HEK293 (cell line): Measurements from ENCODE around the gene DEUP1.
"Not testable (repeated sequence)": the region's sequence is repeated elsewhere in the genome, so short reads cannot be mapped to it uniquely, and the experiment has no call there.

Experiments used
- CTCF ChIA-PET: fragments of 350-600 bp; formaldehyde crosslinking; extraction: SDS; loops from one replicate; lab custom pipeline; 2021; ENCODE audit warnings: antibody characterized with exemption; lab: Yijun Ruan, JAX
- POLR2A ChIA-PET: fragments of 300-600 bp; formaldehyde crosslinking; extraction: SDS; loops from one replicate; lab custom pipeline; 2020; ENCODE audit warnings: antibody characterized with exemption, inconsistent platforms; lab: Yijun Ruan, JAX
- H3K27ac ChIP-seq: fragments of 200-500 bp; sonication (Bioruptor generic); 2 replicates; pipeline ENCODE4 v1.5.1; 2014; ENCODE audit warnings: low read depth, low read length, control low read depth, inconsistent platforms; ENCODE audit errors: extremely low read depth
- H3K36me3 ChIP-seq, 2 experiments: fragments of 200-500 bp in 1 of 2; sonication (Bioruptor generic) in 1 of 2; 1 replicate in 1 of 2; 2 replicates in 1 of 2; pipeline ENCODE4 v1.5.1; 2014 to 2017; ENCODE audit warnings: inconsistent platforms in 2 of 2, low read length in 2 of 2; ENCODE audit not compliant: control insufficient read depth in 2 of 2, insufficient read depth in 1 of 2
- H3K4me1 ChIP-seq: fragments of 200-500 bp; sonication (Bioruptor generic); 2 replicates; pipeline ENCODE4 v1.5.1; 2014; ENCODE audit warnings: mild to moderate bottlenecking, low read length, inconsistent platforms; ENCODE audit not compliant: control insufficient read depth, insufficient read depth
- H3K4me3 ChIP-seq: 2 replicates; pipeline ENCODE4 v1.5.1; 2011; ENCODE audit warnings: low read depth, mild to moderate bottlenecking, control low read depth, low read length, moderate library complexity
- H3K9me3 ChIP-seq: fragments of 200-500 bp; sonication (Bioruptor generic); 2 replicates; pipeline ENCODE4 v1.5.1; 2014; ENCODE audit warnings: low read depth, low read length, inconsistent platforms; ENCODE audit not compliant: control insufficient read depth, insufficient read depth
- KLF16 ChIP-seq: fragments of 450-650 bp; formaldehyde crosslinking; IDR thresholded peaks from 2 replicates; pipeline ENCODE4 v1.5.1; 2017; ENCODE audit warnings: missing biosample characterization, missing genetic modification characterization
- REPIN1 ChIP-seq: fragments of 450-650 bp; formaldehyde crosslinking; IDR thresholded peaks from 2 replicates; pipeline ENCODE4 v1.5.1; 2017; ENCODE audit warnings: missing biosample characterization, missing genetic modification characterization, low read depth
- TCF7L2 ChIP-seq: IDR thresholded peaks from 2 replicates; pipeline ENCODE4 v1.6.1; 2011; ENCODE audit warnings: low read depth, mild to moderate bottlenecking, inconsistent platforms, low read length, moderate library complexity, borderline replicate concordance
- YY2 ChIP-seq: fragments of 450-650 bp; formaldehyde crosslinking; IDR thresholded peaks from 2 replicates; pipeline ENCODE4 v1.5.1; 2016; ENCODE audit warnings: missing biosample characterization, missing genetic modification characterization
- ZNF114 ChIP-seq: fragments of 450-650 bp; formaldehyde crosslinking; IDR thresholded peaks from 2 replicates; pipeline ENCODE4 v1.5.0; 2017; ENCODE audit warnings: missing biosample characterization, missing genetic modification characterization
- ZNF132 ChIP-seq: fragments of 450-650 bp; formaldehyde crosslinking; IDR thresholded peaks from 2 replicates; pipeline ENCODE4 v1.5.1; 2017; ENCODE audit warnings: missing biosample characterization, missing genetic modification characterization, borderline replicate concordance
- ZNF146 ChIP-seq: fragments of 450-650 bp; formaldehyde crosslinking; IDR thresholded peaks from 2 replicates; pipeline ENCODE4 v1.5.1; 2016; ENCODE audit warnings: missing biosample characterization, missing genetic modification characterization
- ZNF302 ChIP-seq: fragments of 450-650 bp; formaldehyde crosslinking; IDR thresholded peaks from 2 replicates; pipeline ENCODE4 v1.5.1; 2016; ENCODE audit warnings: missing biosample characterization, missing genetic modification characterization, low read depth
- ZNF37A ChIP-seq: fragments of 450-650 bp; IDR thresholded peaks from 2 replicates; pipeline ENCODE4 v1.5.1; 2018; ENCODE audit warnings: missing biosample characterization, missing genetic modification characterization
- ZNF561 ChIP-seq: fragments of 450-650 bp; IDR thresholded peaks from 2 replicates; pipeline ENCODE4 v1.5.1; 2018; ENCODE audit warnings: missing biosample characterization, missing genetic modification characterization, borderline replicate concordance
- ZNF707 ChIP-seq: fragments of 450-650 bp; formaldehyde crosslinking; IDR thresholded peaks from 2 replicates; pipeline ENCODE4 v1.5.1; 2016; ENCODE audit warnings: missing biosample characterization, missing genetic modification characterization
- ZNF776 ChIP-seq: fragments of 450-650 bp; formaldehyde crosslinking; IDR thresholded peaks from 2 replicates; pipeline ENCODE4 v1.5.0; 2017; ENCODE audit warnings: missing biosample characterization, missing genetic modification characterization, borderline replicate concordance
- ZNF830 ChIP-seq: fragments of 450-650 bp; IDR thresholded peaks from 2 replicates; pipeline ENCODE4 v1.5.0; 2018; ENCODE audit warnings: missing biosample characterization, missing genetic modification characterization, low read depth, mild to moderate bottlenecking, moderate library complexity
- TF ChIP-seq, protein P1 (sequence below): fragments of 450-650 bp; formaldehyde crosslinking; IDR thresholded peaks from 2 replicates; pipeline ENCODE4 v1.5.1; 2016; ENCODE audit warnings: missing biosample characterization, missing genetic modification characterization
- TF ChIP-seq, protein P2 (sequence below): fragments of 450-650 bp; formaldehyde crosslinking; IDR thresholded peaks from 2 replicates; pipeline ENCODE4 v1.5.1; 2017; ENCODE audit warnings: missing biosample characterization, missing genetic modification characterization
- TF ChIP-seq, protein P3 (sequence below): fragments of 450-650 bp; formaldehyde crosslinking; IDR thresholded peaks from 2 replicates; pipeline ENCODE4 v1.5.1; 2016; ENCODE audit warnings: missing biosample characterization, missing genetic modification characterization

The DEUP1 gene

DNA sequence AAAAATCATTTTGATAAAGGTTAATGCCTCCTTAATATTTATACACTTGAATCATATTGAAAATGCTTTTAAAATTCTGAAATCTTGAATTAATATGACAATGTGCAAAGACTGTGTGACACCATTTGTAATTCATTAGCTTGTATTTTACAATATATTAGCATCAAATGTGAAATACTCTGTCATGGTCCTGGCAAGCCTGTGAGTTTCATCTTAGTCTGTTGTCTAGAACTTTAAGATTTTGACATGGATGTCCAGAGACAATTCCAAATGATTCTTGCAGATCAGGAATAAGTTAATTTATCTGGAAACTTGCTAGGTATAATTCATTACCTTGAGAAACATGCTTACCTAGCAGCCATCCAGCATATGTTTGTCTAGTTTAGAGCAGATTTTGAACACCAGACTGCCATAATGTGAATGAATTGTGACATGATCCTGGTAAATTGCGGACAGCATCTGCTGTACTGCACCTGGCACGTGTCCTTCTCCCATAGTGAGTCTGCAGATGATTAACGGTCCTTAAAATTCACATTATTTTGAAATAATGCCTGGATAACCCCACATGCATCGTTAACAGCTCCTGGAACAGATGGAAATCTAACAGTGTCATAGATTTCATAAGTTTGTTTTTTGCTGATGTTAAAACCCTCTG, 34.5 kb upstream of the DEUP1 start:
- Histone ChIP-seq H3K36me3 (no peaks in the 10 kb centered on the region), H3K4me3 (no peak overlapping the region)
- CTCF ChIA-PET: no interaction called here
- TF ChIP-seq, protein P1, sequence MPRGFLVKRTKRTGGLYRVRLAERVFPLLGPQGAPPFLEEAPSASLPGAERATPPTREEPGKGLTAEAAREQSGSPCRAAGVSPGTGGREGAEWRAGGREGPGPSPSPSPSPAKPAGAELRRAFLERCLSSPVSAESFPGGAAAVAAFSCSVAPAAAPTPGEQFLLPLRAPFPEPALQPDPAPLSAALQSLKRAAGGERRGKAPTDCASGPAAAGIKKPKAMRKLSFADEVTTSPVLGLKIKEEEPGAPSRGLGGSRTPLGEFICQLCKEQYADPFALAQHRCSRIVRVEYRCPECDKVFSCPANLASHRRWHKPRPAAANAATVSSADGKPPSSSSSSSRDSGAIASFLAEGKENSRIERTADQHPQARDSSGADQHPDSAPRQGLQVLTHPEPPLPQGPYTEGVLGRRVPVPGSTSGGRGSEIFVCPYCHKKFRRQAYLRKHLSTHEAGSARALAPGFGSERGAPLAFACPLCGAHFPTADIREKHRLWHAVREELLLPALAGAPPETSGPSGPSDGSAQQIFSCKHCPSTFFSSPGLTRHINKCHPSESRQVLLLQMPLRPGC (tag by site-specific recombination): no peak
- TF ChIP-seq ZNF37A (no peak), REPIN1 (no peak)
- TF ChIP-seq, protein P2, sequence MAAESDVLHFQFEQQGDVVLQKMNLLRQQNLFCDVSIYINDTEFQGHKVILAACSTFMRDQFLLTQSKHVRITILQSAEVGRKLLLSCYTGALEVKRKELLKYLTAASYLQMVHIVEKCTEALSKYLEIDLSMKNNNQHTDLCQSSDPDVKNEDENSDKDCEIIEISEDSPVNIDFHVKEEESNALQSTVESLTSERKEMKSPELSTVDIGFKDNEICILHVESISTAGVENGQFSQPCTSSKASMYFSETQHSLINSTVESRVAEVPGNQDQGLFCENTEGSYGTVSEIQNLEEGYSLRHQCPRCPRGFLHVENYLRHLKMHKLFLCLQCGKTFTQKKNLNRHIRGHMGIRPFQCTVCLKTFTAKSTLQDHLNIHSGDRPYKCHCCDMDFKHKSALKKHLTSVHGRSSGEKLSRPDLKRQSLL (tag by site-specific recombination): no peak
- TF ChIP-seq, all 188 proteins: peak for 0
- no peak overlapping the region for H3K27ac ChIP-seq
- H3K9me3 ChIP-seq: no peaks in the 10 kb centered on the region
- no peaks in the 10 kb centered on the region for H3K4me1 ChIP-seq
- POLR2A ChIA-PET: no interaction called here

DNA sequence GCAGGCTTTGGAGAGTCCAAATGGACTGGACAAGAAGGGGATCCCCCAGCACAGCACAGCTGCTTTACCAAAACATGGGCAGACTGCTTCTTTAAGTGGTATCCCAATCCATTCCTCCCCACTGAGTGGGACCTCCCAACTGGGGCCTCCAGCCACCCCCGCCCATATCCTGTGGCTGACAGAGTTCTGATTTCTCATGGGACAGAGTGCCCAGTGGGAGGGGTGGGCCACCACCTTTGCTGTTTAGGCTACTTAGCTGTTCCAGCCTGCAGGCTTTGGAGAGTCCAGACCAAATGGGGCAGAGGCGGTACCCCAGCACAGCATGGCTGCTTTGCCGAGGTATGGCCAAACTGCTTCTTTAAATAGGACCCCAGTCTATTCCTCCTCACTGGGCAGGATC, 26.9 kb upstream of the DEUP1 start:
- TF ChIP-seq ZNF707 (tag by site-specific recombination): no peak
- TF ChIP-seq KLF16 (tag by site-specific recombination): no peak
- no peak for TF ChIP-seq ZNF302 (tag by site-specific recombination)
- TF ChIP-seq ZNF146 (tag by site-specific recombination): no peak
- no peak for TF ChIP-seq ZNF561 (tag by site-specific recombination)
- no peak for TF ChIP-seq ZNF830 (tag by site-specific recombination)
- no peak for TF ChIP-seq ZNF776 (tag by site-specific recombination)
- no peak for TF ChIP-seq YY2 (tag by site-specific recombination)
- TF ChIP-seq ZNF114 (tag by site-specific recombination): no peak
- TF ChIP-seq ZNF132 (tag by site-specific recombination): no peak
- TF ChIP-seq, protein P3, sequence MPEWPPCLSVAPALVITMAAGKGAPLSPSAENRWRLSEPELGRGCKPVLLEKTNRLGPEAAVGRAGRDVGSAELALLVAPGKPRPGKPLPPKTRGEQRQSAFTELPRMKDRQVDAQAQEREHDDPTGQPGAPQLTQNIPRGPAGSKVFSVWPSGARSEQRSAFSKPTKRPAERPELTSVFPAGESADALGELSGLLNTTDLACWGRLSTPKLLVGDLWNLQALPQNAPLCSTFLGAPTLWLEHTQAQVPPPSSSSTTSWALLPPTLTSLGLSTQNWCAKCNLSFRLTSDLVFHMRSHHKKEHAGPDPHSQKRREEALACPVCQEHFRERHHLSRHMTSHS (tag by site-specific recombination): no peak
- no peak for TF ChIP-seq TCF7L2
- no peak overlapping the region for H3K27ac ChIP-seq
- no peak overlapping the region for H3K4me3 ChIP-seq
- ChIA-PET CTCF (interaction anchor here (0.6 kb wide), 1 partner anchor 35 kb away, joined by 3 read pairs; no protein-coding TSS in a partner anchor), POLR2A (interaction anchor here (0.6 kb wide), 1 partner anchor 241 kb away, joined by 3 read pairs; no protein-coding TSS in a partner anchor)
- H3K4me1 ChIP-seq: no peaks in the 10 kb centered on the region
- no peaks in the 10 kb centered on the region for H3K9me3 ChIP-seq
- no peaks in the 10 kb centered on the region for H3K36me3 ChIP-seq

DNA sequence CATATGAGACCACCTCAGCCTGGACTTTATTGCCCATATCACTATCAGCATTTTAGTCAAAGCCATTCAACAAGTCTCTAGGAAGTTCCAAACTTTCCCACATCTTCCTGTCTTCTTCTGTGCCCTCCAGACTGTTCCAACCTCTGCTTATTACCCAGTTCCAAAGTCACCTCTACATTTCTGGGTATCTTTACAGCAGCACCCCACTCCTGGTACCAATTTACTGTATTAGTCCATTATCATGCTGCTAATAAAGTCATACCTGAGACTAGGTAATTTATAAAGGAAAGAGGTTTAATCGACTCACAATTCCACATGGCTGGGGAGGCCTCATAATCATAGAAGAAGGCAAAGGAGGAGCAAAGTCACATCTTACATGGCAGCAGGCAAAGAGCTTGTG, 16.1 kb upstream of the DEUP1 start:
- H3K4me1 ChIP-seq, CTCF ChIA-PET, H3K4me3 ChIP-seq, POLR2A ChIA-PET, H3K27ac ChIP-seq, H3K36me3 ChIP-seq, H3K9me3 ChIP-seq: not testable (repeated sequence)
- TF ChIP-seq ZNF707 (tag by site-specific recombination): peak; percentile 87
